ENCODE measurements around the gene NEK3.

DNA sequence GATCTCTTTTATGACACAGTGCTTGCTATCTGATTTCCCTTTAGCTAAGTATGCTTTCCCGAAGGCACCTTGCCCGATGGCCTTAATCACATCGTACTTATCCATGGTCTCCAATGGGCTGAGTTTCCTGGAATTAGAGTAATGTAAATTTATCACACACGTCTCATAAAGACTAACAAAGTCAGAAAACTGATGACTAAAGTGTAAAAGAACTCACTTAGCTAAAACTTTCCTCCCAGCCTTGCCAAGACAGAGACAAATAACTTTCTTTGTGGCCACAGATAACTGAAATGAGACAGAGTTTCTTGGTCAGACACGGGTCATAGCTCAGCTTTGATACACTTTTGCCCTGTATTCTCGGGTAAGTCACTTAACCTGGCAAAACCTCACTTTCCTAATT lies 32.0 kb downstream of the NEK3 start:
- TF ChIP-seq EZH2 (IDR thresholded peaks at IDR 0.05; ENCODE audit: insufficient read depth, poor library complexity, severe bottlenecking) (no peak), EZH2phosphoT487 (IDR thresholded peaks at IDR 0.05; ENCODE audit: insufficient read depth, low read depth) (no peak)
